Lower lobe of right lung (tissue), 2 donors: Measurements from ENCODE around the gene TRRAP. TPM values are rescaled to one million over a fixed set of nuclear protein-coding genes. Genes with fewer than 3 reads are reported as not detected.
A peak's percentile ranks its signal among the peaks of the same experiment; 100 is the strongest.

ENCODE experiments used
- ATAC-seq, 2 donors: fragments of 200-7000 bp; cut with Tn5 transposase; one replicate each; pipeline ENCODE4 v1.9.1; 2020 to 2022; ENCODE audit warnings: mild to moderate bottlenecking in 2 of 2, moderate library complexity in 2 of 2
- DNase-seq: peaks from one replicate; pipeline ENCODE4 v3.0.0-alpha.2; 2020
- H3K27ac ChIP-seq: fragments of 200-600 bp; one replicate; pipeline ENCODE4 v1.8.0; 2022
- H3K27me3 ChIP-seq: fragments of 200-600 bp; one replicate; pipeline ENCODE4 v1.8.0; 2022; ENCODE audit warnings: low read depth
- H3K36me3 ChIP-seq: fragments of 200-600 bp; one replicate; pipeline ENCODE4 v1.8.0; 2022; ENCODE audit warnings: mild to moderate bottlenecking
- H3K4me1 ChIP-seq: fragments of 200-600 bp; one replicate; pipeline ENCODE4 v1.8.0; 2022
- H3K4me3 ChIP-seq: fragments of 200-600 bp; one replicate; pipeline ENCODE4 v1.8.0; 2022; ENCODE audit warnings: mild to moderate bottlenecking
- H3K9me3 ChIP-seq: fragments of 200-600 bp; one replicate; pipeline ENCODE4 v1.8.0; 2022
- CTCF ChIP-seq: fragments of 200-600 bp; IDR thresholded peaks from one replicate; pipeline ENCODE4 v1.8.0; 2022; ENCODE audit warnings: antibody characterized with exemption, mild to moderate bottlenecking
- intact Hi-C: fragments of 100-400 bp; cut with DNase I; formaldehyde crosslinking; loops from one replicate; pipeline ENCODE4 v1.11.0; 2022
- total RNA-seq: library from RNA; stranded (reverse); fragmentation: NEBNext Ultra II Directional; extraction: Animal tissue kit (Norgen Biotek cat#: 25700); gene quantifications from one replicate; pipeline ENCODE4 v1.2.1, GENCODE V29; 2021
- donor health status: DM: no; HTN: yes; CAD: no; lungs with severe emphysema.

Gene TRRAP
- total RNA-seq, 1 donor from 2014 or later, result 38.5 TPM

GRCh38 chr7:98995523-98996149, 117.3 kb downstream of the TRRAP start:
- intact Hi-C loops, result no loop called here
- H3K36me3 ChIP-seq, result peaks cover 95% of the 10 kb centered on the region
- no peaks in the 10 kb centered on the region for H3K4me1 ChIP-seq
- no peak overlapping the region for H3K27ac ChIP-seq
- H3K27me3 ChIP-seq, result no peaks in the 10 kb centered on the region
- H3K9me3 ChIP-seq, result no peaks in the 10 kb centered on the region
- no peak overlapping the region for H3K4me3 ChIP-seq
- no peak for TF ChIP-seq CTCF
- peak in 1 of 2 donors; percentile 35 for ATAC-seq
- no peak for DNase-seq

GRCh38 chr7:98996150-98996552, 117.8 kb downstream of the TRRAP start:
- no peaks in the 10 kb centered on the region for H3K4me1 ChIP-seq
- peaks cover 95% of the 10 kb centered on the region for H3K36me3 ChIP-seq
- intact Hi-C loops, result no loop called here
- TF ChIP-seq CTCF, result no peak
- H3K4me3 ChIP-seq, result no peak overlapping the region
- H3K27ac ChIP-seq, result no peak overlapping the region
- DNase-seq, result no peak
- H3K9me3 ChIP-seq, result no peaks in the 10 kb centered on the region
- no peak for ATAC-seq
- H3K27me3 ChIP-seq, result no peaks in the 10 kb centered on the region

- Histone ChIP-seq H3K4me3 (no peak overlapping the region), H3K9me3 (no peaks in the 10 kb centered on the region), H3K27ac (no peak overlapping the region), H3K4me1 (peaks cover 2% of the 10 kb centered on the region), H3K36me3 (peaks cover 94% of the 10 kb centered on the region), H3K27me3 (no peaks in the 10 kb centered on the region)
- no peak for TF ChIP-seq CTCF
- ATAC-seq (no peak), DNase-seq (no peak)
- intact Hi-C loops, result no loop called here
Observed at GRCh38 chr7:98997846-98998245, 119.5 kb downstream of the TRRAP start.

GRCh38 chr7:98998821-98999725, 120.7 kb downstream of the TRRAP start:
- H3K4me3 ChIP-seq, result no peak overlapping the region
- no peaks in the 10 kb centered on the region for H3K27me3 ChIP-seq
- no peak overlapping the region for H3K27ac ChIP-seq
- H3K36me3 ChIP-seq, result peaks cover 84% of the 10 kb centered on the region
- DNase-seq (no peak), ATAC-seq (no peak)
- H3K9me3 ChIP-seq, result no peaks in the 10 kb centered on the region
- intact Hi-C loops, result no loop called here
- no peak for TF ChIP-seq CTCF
- peaks cover 10% of the 10 kb centered on the region for H3K4me1 ChIP-seq

- no peak for DNase-seq
- no peaks in the 10 kb centered on the region for H3K9me3 ChIP-seq
- no peak overlapping the region for H3K27ac ChIP-seq
- H3K4me1 ChIP-seq, result peaks cover 10% of the 10 kb centered on the region
- peaks cover 84% of the 10 kb centered on the region for H3K36me3 ChIP-seq
- H3K27me3 ChIP-seq, result no peaks in the 10 kb centered on the region
- ATAC-seq, result no peak
- intact Hi-C loops, result no loop called here
- TF ChIP-seq CTCF, result no peak
- no peak overlapping the region for H3K4me3 ChIP-seq
Observed at GRCh38 chr7:99000196-99000903, 122.0 kb downstream of the TRRAP start.
